Sigmoid colon (tissue), 7 donors: ENCODE results near the gene ACTG1. TPM values are rescaled to one million over a fixed set of nuclear protein-coding genes. Genes with fewer than 3 reads are reported as not detected.
A peak's percentile ranks its signal among the peaks of the same experiment; 100 is the strongest.

ENCODE experiments used
- DNase-seq: peaks from one replicate; pipeline ENCODE4 v3.0.0-alpha.2; 2019
- H3K27ac ChIP-seq, 4 donors: fragments of 200-600 bp; sonication (generic); one replicate each; pipeline ENCODE4 v1.5.1; 2016 to 2019; ENCODE audit warnings: mild to moderate bottlenecking in 1 of 4
- H3K27me3 ChIP-seq, 3 donors: fragments of 200-600 bp; sonication (generic); one replicate each; pipeline ENCODE4 v1.5.1; 2019; ENCODE audit warnings: mild to moderate bottlenecking in 1 of 3
- H3K36me3 ChIP-seq, 4 donors: fragments of 200-600 bp; sonication (generic); one replicate each; pipeline ENCODE4 v1.5.1; 2016 to 2019
- H3K4me1 ChIP-seq, 4 donors: fragments of 200-600 bp; sonication (generic); one replicate each; pipeline ENCODE4 v1.5.1; 2017 to 2019
- H3K4me3 ChIP-seq, 4 donors: fragments of 200-600 bp; sonication (generic); one replicate each; pipeline ENCODE4 v1.5.1; 2017 to 2019; ENCODE audit warnings: mild to moderate bottlenecking in 2 of 4, moderate library complexity in 1 of 4
- H3K9me3 ChIP-seq, 4 donors: fragments of 200-600 bp in 3 of 4; sonication (generic) in 3 of 4; one replicate each; pipeline versions ENCODE4 v1.5.1 to v1.6.1; 2013 to 2019
- EP300 ChIP-seq, 4 donors: sonication (generic); formaldehyde crosslinking; IDR thresholded peaks; one replicate each; pipeline ENCODE4 v1.6.1; 2017; ENCODE audit warnings: antibody characterized with exemption in 4 of 4
- POLR2A ChIP-seq, 2 donors: fragments of 450-650 bp; IDR thresholded peaks; one replicate each; pipeline ENCODE4 v1.6.1; 2016; ENCODE audit warnings: antibody characterized with exemption in 2 of 2, mild to moderate bottlenecking in 2 of 2, moderate library complexity in 2 of 2
- POLR2AphosphoS5 ChIP-seq, 4 donors: sonication (generic); formaldehyde crosslinking; IDR thresholded peaks; one replicate each; pipeline ENCODE4 v1.6.1; 2017; ENCODE audit warnings: antibody characterized with exemption in 4 of 4
- WGBS, 2 donors: extraction: QIAGEN DNeasy Blood & Tissue Kit; methylation state at CpG; one replicate each; pipeline ENCODE4 v1.1.7; 2013; 5-methylcytosine and 5-hydroxymethylcytosine counted together
- intact Hi-C: fragments of 100-400 bp; cut with DNase I; formaldehyde crosslinking; loops from one replicate; pipeline ENCODE4 v1.15.1; 2023
- polyA plus RNA-seq, 3 donors: library from polyadenylated mRNA; stranded (reverse); fragments of 200-250 nt; gene quantifications; one replicate each; pipeline ENCODE4 v1.2.3, GENCODE V29; 2013
- total RNA-seq, 4 donors: library from RNA; depleted of rRNA; stranded (reverse); fragments of >200 nt; gene quantifications; one replicate each; pipeline ENCODE4 v1.1.0, GENCODE V29; 2016
- TF ChIP-seq, protein P1 (sequence below), 4 experiments: fragments of 450-650 bp in 3 of 4; fragments of 200-600 bp in 1 of 4; IDR thresholded peaks; one replicate each; pipeline ENCODE4 v1.5.1; 2016 to 2019; ENCODE audit warnings: antibody characterized with exemption in 4 of 4, mild to moderate bottlenecking in 3 of 4, moderate library complexity in 2 of 4
- donor health status: healthy with polysubstance abuse.
- donor health status: Bipolar disorder and iron deficiency.
- donor health status: healthy.

Gene ACTG1
- total and polyA plus RNA-seq, 7 donors, result 1,038 to 4,527 (median 2,003) TPM

DNA sequence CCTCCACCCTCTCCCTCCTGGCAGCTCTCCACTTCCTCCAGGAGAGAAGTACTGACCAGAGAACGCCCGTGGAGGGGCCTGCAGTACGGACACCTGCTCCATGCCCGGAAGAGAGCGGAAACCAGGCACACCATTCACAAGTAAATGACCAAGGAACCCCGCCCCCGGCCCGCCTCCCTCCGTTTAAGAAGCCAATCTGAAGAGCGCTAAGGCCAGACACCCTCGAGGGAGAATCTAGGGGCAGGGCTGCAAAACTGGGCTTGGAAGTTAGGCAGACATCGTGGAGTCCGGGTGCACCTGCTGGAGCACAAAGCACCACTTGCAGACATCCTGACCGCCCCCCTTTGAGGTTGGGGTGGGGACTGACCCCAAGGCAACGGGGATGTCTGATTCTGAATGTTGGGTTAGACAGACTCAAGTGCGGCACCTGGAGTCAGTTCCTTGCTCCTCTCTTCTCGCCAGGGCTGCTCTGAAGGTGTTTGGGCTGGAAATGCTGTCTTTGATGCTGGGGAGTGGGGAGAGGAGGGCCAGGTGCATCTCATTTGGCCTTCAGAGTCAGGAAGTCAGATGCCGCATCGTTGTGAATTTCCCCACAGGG is 40.5 kb upstream of the ACTG1 start:
- H3K36me3 ChIP-seq, result peaks cover 2 to 47% (median 16%) of the 10 kb centered on the region in 4 donors
- peaks cover 0 to 39% (median 26%) of the 10 kb centered on the region in 4 donors for H3K4me1 ChIP-seq
- H3K27ac ChIP-seq, result peak overlapping the region; percentile 84 to 89 (median 85)
- H3K27me3 ChIP-seq, result no peaks in the 10 kb centered on the region
- H3K4me3 ChIP-seq, result peak overlapping the region; percentile 73 to 90 (median 81)
- DNase-seq, result peak; percentile 81
- intact Hi-C loops, result loop anchor here (2.0 to 5.0 kb wide), 3 partner anchors 14 to 49 kb away; no protein-coding TSS in a partner anchor
- no peaks in the 10 kb centered on the region for H3K9me3 ChIP-seq
- WGBS, 2 donors, result 1% methylated on average over 19 of the region's 19 CpGs
- peak in 1 of 4 donors; percentile 21 for TF ChIP-seq POLR2AphosphoS5 (IDR thresholded peaks at IDR 0.05)
- no peak for TF ChIP-seq POLR2A (IDR thresholded peaks at IDR 0.05)

DNA sequence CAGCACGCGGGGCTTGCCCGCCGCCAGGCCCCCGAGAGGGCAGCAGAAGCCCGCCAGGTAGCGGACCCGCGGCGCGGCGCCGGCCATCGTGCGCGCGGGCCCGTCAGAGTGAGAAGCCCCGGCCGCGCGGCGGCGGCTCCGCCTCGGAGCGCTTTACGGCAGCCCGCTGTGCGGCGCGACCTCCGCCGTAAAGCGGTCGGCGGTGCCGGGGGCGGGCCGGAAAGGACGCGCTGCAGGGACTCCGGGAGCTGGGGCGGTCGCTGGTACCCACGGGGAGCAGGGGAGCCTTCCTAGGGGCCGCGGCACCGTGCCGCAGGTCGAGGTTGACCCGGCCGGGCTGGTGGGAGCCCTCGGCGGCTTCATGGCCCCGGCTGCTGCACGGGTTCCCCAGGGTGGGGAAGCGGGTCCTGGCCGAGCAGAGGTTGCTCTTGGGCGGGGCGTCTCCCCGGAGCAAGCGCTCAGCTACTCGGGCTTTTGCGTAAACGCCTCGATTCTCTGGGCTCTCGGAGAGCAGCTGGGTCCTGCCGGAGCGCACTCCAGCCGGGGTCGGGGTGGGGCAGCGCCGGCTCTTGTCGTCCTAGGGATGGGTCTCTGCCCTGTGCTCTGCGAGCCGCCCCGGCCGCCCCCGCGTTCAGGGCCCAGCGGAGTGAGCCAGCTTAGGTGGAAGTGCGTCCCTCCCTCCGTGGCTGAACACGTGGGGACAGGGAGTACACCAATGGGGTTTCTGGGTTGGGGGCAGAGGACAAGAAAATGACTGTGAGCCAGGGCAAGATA is 39.8 kb upstream of the ACTG1 start, which contains the start of gene FAAP100:
Gene FAAP100 (minus strand): TSS at position 110 of the 774 bp plus-strand sequence. CDS start 23 bp downstream, at position 87.
- TF ChIP-seq EP300 (IDR thresholded peaks at IDR 0.05) (no peak), POLR2AphosphoS5 (IDR thresholded peaks at IDR 0.05) (peak; percentile 54 to 84 (median 68)), POLR2A (IDR thresholded peaks at IDR 0.05) (peak in 1 of 2 donors; percentile 23)
- TF ChIP-seq, protein P1, sequence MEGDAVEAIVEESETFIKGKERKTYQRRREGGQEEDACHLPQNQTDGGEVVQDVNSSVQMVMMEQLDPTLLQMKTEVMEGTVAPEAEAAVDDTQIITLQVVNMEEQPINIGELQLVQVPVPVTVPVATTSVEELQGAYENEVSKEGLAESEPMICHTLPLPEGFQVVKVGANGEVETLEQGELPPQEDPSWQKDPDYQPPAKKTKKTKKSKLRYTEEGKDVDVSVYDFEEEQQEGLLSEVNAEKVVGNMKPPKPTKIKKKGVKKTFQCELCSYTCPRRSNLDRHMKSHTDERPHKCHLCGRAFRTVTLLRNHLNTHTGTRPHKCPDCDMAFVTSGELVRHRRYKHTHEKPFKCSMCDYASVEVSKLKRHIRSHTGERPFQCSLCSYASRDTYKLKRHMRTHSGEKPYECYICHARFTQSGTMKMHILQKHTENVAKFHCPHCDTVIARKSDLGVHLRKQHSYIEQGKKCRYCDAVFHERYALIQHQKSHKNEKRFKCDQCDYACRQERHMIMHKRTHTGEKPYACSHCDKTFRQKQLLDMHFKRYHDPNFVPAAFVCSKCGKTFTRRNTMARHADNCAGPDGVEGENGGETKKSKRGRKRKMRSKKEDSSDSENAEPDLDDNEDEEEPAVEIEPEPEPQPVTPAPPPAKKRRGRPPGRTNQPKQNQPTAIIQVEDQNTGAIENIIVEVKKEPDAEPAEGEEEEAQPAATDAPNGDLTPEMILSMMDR (IDR thresholded peaks at IDR 0.05), result no peak
- Histone ChIP-seq H3K27me3 (no peaks in the 10 kb centered on the region), H3K4me1 (peaks cover 0 to 39% (median 26%) of the 10 kb centered on the region in 4 donors), H3K4me3 (peak within 1 kb of the TSS; percentile 73 to 90 (median 81)), H3K27ac (peak within 1 kb of the TSS; percentile 84 to 89 (median 85)), H3K36me3 (peaks cover 0 to 47% (median 20%) of the 10 kb centered on the region in 4 donors), H3K9me3 (no peaks in the 10 kb centered on the region)
- WGBS, 2 donors, result 0% methylated on average over 85 of the region's 85 CpGs
- intact Hi-C loops, result loop anchor here (2.0 to 5.0 kb wide), 3 partner anchors 14 to 50 kb away; no protein-coding TSS in a partner anchor
- DNase-seq, result peak; percentile 85

DNA sequence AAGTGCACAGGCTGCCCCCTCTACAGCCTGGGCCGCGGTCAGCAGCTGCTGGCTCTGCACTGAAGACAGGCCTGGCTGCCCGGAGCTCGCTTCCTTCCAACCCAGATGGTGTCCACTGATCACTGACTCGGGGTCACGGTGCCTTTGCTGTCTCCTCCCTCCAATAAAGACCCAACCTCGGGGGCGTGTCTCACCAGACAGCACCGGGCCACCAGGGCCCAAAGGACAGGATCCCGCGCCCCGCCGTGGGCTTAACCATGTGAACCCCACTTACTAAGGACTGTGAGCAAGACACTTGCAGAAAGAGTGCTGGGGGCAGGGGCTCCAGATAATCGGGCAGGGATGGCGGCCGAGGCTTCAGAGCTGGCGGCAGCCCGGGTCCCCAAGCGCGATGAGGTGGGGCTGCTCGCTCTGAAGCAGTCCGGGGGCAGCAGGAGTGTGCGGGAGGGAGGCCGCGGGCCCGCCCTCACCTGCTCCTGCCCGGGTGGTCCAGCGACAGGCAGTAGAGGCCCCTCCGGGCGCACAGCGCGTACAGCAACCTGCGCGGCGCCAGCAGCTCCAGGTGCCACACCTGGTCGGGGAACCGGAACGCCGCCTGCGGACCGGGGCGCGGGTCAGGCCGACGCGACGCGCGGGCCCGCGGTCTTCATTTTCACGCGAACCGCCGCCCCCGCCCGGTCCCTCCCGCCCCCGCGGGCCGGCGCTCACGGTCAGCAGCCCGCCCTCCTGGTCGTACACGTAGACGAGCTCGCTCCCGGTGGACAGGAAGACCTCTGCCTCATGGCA is 39.1 kb upstream of the ACTG1 start:
- intact Hi-C loops, result loop anchor here (2.0 to 5.0 kb wide), 3 partner anchors 15 to 51 kb away; no protein-coding TSS in a partner anchor
- H3K4me3 ChIP-seq, result peak overlapping the region; percentile 73 to 90 (median 81)
- WGBS, 2 donors, result 1 to 2% methylated on average over 69 of the region's 69 CpGs
- peak overlapping the region; percentile 84 to 89 (median 85) for H3K27ac ChIP-seq
- H3K27me3 ChIP-seq, result no peaks in the 10 kb centered on the region
- no peak for DNase-seq
- peaks cover 0 to 47% (median 20%) of the 10 kb centered on the region in 4 donors for H3K36me3 ChIP-seq
- no peaks in the 10 kb centered on the region for H3K9me3 ChIP-seq
- TF ChIP-seq, protein P1 (IDR thresholded peaks at IDR 0.05), result no peak
- TF ChIP-seq POLR2A (IDR thresholded peaks at IDR 0.05) (no peak), EP300 (IDR thresholded peaks at IDR 0.05) (no peak), POLR2AphosphoS5 (IDR thresholded peaks at IDR 0.05) (no peak)
- H3K4me1 ChIP-seq, result peaks cover 0 to 39% (median 26%) of the 10 kb centered on the region in 4 donors

DNA sequence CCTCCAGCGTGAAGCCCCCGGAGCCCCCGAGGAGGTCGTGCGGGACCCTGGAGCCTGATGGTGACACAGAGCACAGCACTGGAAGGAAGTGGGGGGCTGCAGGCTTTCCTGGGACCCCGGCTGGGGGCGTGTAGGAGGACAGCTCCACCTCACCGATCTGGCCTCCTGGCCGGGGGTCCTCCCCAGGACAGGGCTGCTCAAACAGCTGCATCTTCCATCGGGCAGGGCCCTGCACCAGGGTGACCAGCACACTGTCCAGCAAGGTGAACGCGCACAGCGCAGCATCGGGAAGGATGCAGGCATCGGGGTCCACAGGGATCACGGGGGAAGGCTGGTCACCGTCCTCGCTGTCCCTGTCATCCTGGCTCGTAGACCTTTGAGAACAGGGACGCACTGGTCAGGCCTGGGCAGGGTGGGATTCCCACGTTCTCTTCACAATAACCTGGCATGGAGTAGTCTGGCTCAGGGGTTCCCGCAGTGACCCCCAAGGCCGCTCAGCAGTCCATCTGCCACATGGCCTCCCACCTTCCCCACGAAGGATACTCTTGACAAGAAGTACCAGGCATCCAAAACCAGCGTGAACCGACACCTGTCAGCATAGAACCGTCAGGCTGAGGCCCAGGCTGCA is 38.3 kb upstream of the ACTG1 start:
- intact Hi-C loops, result loop anchor here (5.0 kb wide), 1 partner anchor 51 kb away; no protein-coding TSS in a partner anchor
- peaks cover 6 to 47% (median 23%) of the 10 kb centered on the region in 4 donors for H3K36me3 ChIP-seq

More for the DNA sequence above, 38.3 kb upstream of the ACTG1 start:
- no peak for DNase-seq
- Histone ChIP-seq H3K4me1 (peaks cover 0 to 39% (median 26%) of the 10 kb centered on the region in 4 donors), H3K9me3 (no peaks in the 10 kb centered on the region), H3K27me3 (no peaks in the 10 kb centered on the region), H3K4me3 (peak overlapping the region; percentile 73 to 90 (median 81)), H3K27ac (peak overlapping the region in 2 of 4 donors; percentile 84 to 86)
- 81 to 87% methylated on average over 27 of the region's 27 CpGs for WGBS, 2 donors
- no peak for TF ChIP-seq EP300 (IDR thresholded peaks at IDR 0.05)
- TF ChIP-seq, protein P1 (IDR thresholded peaks at IDR 0.05), result no peak
- TF ChIP-seq POLR2A (IDR thresholded peaks at IDR 0.05), result no peak
- no peak for TF ChIP-seq POLR2AphosphoS5 (IDR thresholded peaks at IDR 0.05)
